ENCODE data around the gene TRPM5.

GRCh38 chr11:2433106-2433925, 11.0 kb downstream of the TRPM5 start:
- TF ChIP-seq POLR2A (IDR thresholded peaks at IDR 0.05) (no peak), CTCF (IDR thresholded peaks at IDR 0.05) (no peak)

Measured in Peyer's patch (tissue), 4 donors.